HUES48 (cell line): Measurements from ENCODE around the gene DLST.
"Not testable (repeated sequence)": the region's sequence is repeated elsewhere in the genome, so short reads cannot be mapped to it uniquely, and the experiment has no call there.

Experiments used
- H3K27ac ChIP-seq: one replicate; pipeline ENCODE4 v1.7.0; 2013; ENCODE audit warnings: low read depth, low read length, inconsistent platforms
- H3K27me3 ChIP-seq: 2 replicates; pipeline ENCODE4 v1.6.1; 2013; ENCODE audit warnings: mild to moderate bottlenecking, low read length; ENCODE audit not compliant: control insufficient read depth, insufficient read depth
- H3K36me3 ChIP-seq: 2 replicates; pipeline ENCODE4 v1.6.1; 2013; ENCODE audit warnings: low read length; ENCODE audit not compliant: control insufficient read depth, insufficient read depth
- H3K4me1 ChIP-seq: 2 replicates; pipeline ENCODE4 v1.6.1; 2013; ENCODE audit warnings: mild to moderate bottlenecking, low read length; ENCODE audit not compliant: control insufficient read depth, insufficient read depth
- H3K4me3 ChIP-seq: 2 replicates; pipeline ENCODE4 v1.5.1; 2013; ENCODE audit warnings: mild to moderate bottlenecking, low read depth, low read length
- H3K9ac ChIP-seq: 2 replicates; pipeline ENCODE4 v1.6.1; 2013; ENCODE audit warnings: mild to moderate bottlenecking, low read depth, low read length, moderate library complexity
- H3K9me3 ChIP-seq: 2 replicates; pipeline ENCODE4 v1.6.1; 2013; ENCODE audit warnings: low read length; ENCODE audit not compliant: control insufficient read depth, insufficient read depth

Gene DLST

DNA sequence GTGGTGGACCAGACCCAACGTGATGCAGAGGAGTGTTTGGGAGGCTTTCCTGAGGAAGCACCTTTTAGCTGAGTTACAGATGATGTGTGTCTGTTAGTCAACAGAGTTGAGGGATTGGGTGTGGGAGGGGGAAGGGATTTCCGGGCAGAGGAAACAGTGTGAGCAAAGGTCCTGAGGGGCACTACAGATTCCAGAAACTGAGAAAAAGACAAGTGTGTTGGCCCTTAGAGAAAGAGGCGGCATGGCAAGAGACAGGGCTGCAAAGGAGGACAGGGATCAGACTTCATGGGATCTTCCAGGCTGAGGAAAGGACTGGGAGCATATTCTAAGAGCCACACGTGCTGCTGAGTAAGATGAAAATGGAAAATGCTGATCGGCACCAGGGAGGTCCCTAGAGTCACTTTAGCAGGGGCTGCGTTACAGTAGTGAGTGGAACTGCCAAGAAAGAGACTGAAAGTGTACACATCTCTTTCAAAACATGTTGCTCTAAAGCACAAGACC is 50.7 kb downstream of the DLST start:
- H3K36me3 ChIP-seq, result no peaks in the 10 kb centered on the region
- no peaks in the 10 kb centered on the region for H3K9me3 ChIP-seq
- no peak overlapping the region for H3K9ac ChIP-seq
- H3K4me3 ChIP-seq, result no peak overlapping the region
- no peak overlapping the region for H3K27ac ChIP-seq
- H3K27me3 ChIP-seq, result no peaks in the 10 kb centered on the region
- no peaks in the 10 kb centered on the region for H3K4me1 ChIP-seq

DNA sequence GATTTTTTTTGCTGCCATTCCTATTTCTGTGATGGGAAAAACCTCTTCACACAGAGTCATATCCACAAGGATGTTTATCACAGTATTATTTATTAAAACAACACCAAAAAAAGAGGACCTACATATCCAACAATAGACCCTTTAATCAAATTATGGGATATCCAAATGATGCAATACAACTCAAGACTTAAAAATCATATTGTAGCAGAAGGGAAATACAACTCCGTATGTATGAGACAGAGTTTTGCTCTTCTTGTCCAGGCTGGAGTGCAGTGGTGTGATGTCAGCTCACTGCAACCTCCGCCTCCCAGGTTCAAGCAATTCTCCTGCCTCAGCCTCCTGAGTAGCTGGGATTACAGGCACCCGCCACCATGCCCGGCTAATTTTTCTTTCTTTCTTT is 51.2 kb downstream of the DLST start:
- not testable (repeated sequence) for H3K36me3 ChIP-seq, H3K9ac ChIP-seq, H3K27ac ChIP-seq, H3K4me3 ChIP-seq, H3K9me3 ChIP-seq, H3K27me3 ChIP-seq, H3K4me1 ChIP-seq

DNA sequence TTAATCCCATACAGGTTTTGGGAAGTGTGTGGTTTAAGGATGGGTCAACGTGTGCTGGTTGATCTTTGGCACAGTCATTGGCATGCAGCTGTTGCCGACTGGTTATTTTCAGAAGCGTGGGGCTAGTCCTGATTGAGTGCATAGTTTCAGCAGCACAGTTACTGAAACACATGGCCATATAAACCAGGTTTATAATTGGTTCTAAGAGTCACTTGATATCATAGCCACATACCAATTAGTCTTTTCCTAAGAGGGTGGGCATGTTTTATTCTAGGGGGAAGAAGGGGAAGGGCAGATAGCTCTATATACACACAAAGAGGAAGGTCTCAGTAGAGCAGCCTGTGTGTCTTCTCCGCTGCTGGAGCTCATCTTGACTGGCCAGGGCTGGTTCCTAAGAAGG is 52.3 kb downstream of the DLST start:
- no peak overlapping the region for H3K27ac ChIP-seq
- no peaks in the 10 kb centered on the region for H3K36me3 ChIP-seq
- no peak overlapping the region for H3K9ac ChIP-seq
- no peak overlapping the region for H3K4me3 ChIP-seq
- no peaks in the 10 kb centered on the region for H3K9me3 ChIP-seq
- no peaks in the 10 kb centered on the region for H3K4me1 ChIP-seq
- no peaks in the 10 kb centered on the region for H3K27me3 ChIP-seq

DNA sequence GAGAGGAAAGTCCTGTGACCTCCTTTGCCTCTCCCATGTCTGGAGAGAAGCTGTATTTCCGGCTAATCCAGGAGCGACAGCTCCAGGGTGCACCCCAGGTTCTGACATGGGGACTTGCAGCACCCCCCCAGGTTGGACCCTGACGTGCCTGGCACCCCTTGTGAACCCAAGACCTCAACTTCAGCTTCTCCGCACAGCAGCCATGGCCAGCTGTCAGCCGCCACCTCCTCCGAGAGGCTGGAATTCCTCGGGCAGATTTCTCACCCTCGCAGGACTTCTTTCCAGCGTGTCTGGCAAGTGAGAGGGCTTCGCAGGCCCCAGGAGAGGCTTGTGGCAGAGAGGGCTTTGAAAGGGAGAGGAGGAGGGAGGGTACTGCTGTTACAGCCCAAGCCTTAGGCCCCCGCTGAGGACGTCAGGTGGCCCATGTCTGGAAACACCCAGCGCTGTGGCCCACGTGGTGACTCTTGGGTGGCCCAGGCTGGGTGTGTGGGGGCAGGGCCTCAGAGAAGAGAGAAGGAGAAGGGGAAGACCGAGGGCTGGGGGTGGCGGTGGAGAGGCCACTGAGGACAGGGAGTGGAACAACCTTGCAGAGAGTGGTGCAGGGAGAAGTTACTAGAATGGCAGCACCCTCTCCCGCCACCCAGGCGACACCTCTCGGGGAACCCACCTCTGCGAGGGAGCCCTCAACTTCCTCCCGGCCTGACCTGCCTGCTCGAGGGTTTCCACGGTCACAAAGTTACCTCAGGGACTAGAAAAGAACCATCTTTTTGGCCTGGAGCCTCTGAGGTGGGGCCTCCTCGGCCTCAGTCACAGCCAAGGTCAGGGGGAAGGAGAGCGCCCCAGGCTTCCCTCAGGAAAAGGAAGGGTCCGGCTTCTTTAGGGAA is 53.0 kb downstream of the DLST start:
- H3K4me3 ChIP-seq, result no peak overlapping the region
- no peak overlapping the region for H3K9ac ChIP-seq
- no peak overlapping the region for H3K27ac ChIP-seq
- H3K4me1 ChIP-seq, result no peaks in the 10 kb centered on the region
- H3K36me3 ChIP-seq, result no peaks in the 10 kb centered on the region
- H3K9me3 ChIP-seq, result no peaks in the 10 kb centered on the region
- no peaks in the 10 kb centered on the region for H3K27me3 ChIP-seq

DNA sequence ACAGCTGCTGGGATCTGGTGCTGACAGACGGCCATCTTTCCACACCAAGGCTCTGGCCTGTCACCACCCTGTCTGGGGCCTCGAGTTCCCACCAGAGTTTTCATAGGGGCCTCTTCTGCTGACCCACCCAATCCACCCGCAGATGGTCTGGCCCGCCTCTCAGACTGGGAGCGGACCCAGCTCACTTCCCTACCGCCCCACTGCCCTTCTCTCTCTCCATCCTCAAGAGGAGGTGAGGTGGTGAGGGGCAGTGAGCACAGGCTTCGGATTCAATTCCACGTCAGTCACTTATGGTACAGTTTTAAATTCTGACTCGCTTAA is 53.6 kb downstream of the DLST start:
- H3K9ac ChIP-seq, result no peak overlapping the region
- H3K4me3 ChIP-seq, result no peak overlapping the region
- H3K27ac ChIP-seq, result no peak overlapping the region
- no peaks in the 10 kb centered on the region for H3K27me3 ChIP-seq
- H3K36me3 ChIP-seq, result no peaks in the 10 kb centered on the region
- no peaks in the 10 kb centered on the region for H3K4me1 ChIP-seq
- H3K9me3 ChIP-seq, result no peaks in the 10 kb centered on the region

DNA sequence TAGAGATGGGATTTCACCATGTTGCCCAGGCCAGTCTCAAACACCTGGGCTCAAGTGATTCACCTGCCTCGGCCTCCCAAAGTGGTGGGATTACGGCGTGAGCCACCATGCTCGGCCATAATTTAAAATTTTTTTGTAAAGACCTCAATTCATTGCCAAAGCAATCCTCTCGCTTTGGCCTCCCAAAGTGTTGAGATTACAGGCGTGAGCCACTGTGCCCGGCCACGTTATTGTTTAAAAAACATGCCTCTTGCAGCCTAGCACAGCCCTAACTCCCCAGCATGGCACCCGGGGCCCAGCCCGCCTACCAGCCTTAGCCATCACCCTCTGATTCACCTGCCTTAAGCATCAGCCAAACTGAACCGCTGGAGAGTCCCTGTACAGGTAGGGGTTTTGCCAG is 54.4 kb downstream of the DLST start:
- H3K27ac ChIP-seq, result no peak overlapping the region
- H3K36me3 ChIP-seq, result no peaks in the 10 kb centered on the region
- H3K27me3 ChIP-seq, result no peaks in the 10 kb centered on the region
- no peaks in the 10 kb centered on the region for H3K4me1 ChIP-seq
- H3K9me3 ChIP-seq, result no peaks in the 10 kb centered on the region
- H3K4me3 ChIP-seq, result no peak overlapping the region
- no peak overlapping the region for H3K9ac ChIP-seq

DNA sequence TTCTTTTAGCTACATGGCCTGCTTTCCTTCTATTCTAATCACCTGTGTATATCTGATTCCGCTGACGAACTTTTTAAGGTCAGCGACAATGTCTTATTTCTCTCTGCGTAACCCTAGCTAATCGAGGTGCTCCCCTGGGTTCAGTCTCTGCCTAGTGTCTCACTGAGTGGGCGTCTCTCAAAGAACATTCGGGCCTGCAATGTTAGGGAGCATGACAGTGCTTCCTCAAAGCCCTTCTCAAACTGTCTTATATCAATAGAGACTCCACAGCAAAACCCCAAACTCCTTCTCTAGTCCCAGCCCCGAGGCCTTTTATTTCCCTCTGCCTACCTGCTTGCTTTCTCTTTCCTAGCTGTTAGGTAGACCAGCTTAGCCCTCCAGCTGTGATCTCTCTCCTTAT is 55.0 kb downstream of the DLST start:
- Histone ChIP-seq H3K27me3 (no peaks in the 10 kb centered on the region), H3K4me1 (no peaks in the 10 kb centered on the region), H3K36me3 (no peaks in the 10 kb centered on the region), H3K27ac (no peak overlapping the region), H3K9ac (no peak overlapping the region), H3K9me3 (no peaks in the 10 kb centered on the region), H3K4me3 (no peak overlapping the region)

DNA sequence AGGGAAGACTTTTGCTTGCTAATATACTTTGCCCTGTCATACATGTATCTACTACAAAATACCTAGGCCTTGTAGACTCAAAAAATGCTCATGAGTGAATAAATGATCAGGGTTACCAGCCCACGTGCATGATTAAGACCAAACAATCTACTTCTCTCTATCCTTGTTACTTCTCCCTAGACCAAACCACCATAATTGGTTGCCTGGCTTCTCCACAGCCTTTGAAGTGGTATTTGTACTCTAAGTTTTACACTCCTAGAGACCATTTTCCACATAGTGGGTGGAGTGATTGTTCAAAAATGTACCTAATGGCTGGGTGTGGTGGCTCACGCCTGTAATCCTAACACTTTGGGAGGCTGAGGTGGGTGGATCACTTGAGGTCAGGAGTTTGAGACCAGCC is 55.5 kb downstream of the DLST start:
- Histone ChIP-seq H3K27ac (no peak overlapping the region), H3K9ac (no peak overlapping the region)

DNA sequence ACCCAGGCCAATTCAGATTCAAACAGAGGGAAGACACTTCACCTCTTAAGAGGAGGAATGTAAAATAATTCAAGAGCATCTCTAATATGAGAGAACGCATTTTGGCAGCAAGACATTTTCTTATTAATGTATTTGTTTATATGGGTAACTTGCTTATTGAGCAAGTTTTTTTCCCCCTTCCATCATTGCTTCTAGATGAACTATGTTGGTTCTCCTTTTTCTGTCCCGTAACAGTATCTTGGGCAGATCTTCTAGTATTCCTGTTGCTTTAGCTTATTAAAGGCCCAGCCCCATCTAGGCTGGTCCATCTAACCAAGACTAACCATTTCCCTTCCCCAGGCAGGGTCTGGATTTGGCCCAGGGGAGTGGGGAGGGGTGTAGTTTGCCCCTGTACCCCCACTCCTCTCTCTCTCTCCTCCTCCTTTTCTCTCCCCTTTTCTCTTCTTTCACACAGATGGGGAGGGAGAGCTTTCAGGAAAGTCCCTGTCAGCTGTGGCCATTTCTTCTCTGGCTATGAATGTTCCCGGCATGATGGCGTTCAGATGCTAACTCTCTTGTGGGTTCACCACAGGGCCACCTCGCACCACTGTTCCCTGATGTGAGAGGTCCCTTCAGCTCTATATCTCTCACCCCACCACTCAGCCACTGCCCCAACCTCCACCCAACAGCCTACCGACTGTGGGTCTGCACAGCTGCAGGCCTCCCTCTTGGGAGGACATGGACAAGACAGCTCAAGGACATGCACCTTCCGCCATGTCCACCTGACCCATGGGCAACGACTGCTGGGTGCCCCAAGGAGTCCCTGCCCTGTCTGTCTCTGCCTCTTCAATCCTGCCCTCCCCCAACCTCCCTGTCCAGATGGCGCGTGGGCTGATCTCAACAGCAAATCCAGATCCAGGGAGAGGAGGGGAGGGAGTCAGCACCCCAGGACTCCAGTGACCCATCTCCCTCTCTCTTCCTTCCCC is 57.1 kb downstream of the DLST start:
- H3K36me3 ChIP-seq, result no peaks in the 10 kb centered on the region

More for the DNA sequence above, 55.5 kb downstream of the DLST start:
- H3K27me3 ChIP-seq, result no peaks in the 10 kb centered on the region
- H3K9me3 ChIP-seq, result no peaks in the 10 kb centered on the region
- H3K4me1 ChIP-seq, result no peaks in the 10 kb centered on the region
- H3K4me3 ChIP-seq, result no peak overlapping the region
- no peaks in the 10 kb centered on the region for H3K36me3 ChIP-seq

DNA sequence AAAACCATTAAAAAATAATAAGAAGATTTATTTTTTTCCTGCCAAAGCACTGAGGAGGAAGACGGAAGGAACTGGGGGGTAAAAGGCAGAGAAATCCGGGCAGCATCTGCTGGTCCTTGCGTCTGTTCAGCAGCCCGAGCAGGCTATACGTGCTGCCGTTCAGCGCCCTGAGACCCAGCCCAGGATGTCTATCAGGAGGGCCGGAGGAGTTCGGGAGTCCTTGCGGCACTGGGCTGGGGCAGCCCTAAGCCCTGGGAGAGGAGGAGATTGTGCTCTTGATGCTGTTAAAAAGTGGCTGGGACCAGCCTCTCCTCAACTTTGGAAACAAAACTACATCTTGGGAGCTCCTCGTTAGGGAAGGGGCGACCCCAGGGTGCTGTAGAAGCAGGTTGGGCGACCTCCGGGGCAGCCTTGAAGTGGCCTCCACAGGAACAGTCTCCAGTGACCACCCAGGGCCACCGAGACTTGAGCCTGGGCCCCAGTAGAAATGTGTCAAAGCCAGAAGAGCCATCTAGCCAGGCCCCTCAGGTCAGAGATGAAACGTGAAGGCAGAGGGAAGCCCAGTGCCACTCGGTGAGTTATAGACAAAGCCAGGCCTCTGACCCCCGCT is 59.3 kb downstream of the DLST start:
- H3K4me1 ChIP-seq, result no peaks in the 10 kb centered on the region
- H3K9me3 ChIP-seq, result no peaks in the 10 kb centered on the region
- H3K36me3 ChIP-seq, result no peaks in the 10 kb centered on the region
- H3K27ac ChIP-seq, result no peak overlapping the region
- no peaks in the 10 kb centered on the region for H3K27me3 ChIP-seq
- no peak overlapping the region for H3K4me3 ChIP-seq
- H3K9ac ChIP-seq, result no peak overlapping the region

More for the DNA sequence above, 57.1 kb downstream of the DLST start:
- Histone ChIP-seq H3K9me3 (no peaks in the 10 kb centered on the region), H3K27me3 (no peaks in the 10 kb centered on the region), H3K4me3 (no peak overlapping the region), H3K4me1 (no peaks in the 10 kb centered on the region), H3K27ac (no peak overlapping the region), H3K9ac (no peak overlapping the region)
